A204.1 (cell line): Measurements from ENCODE around the gene ECSIT.
A peak's percentile ranks its signal among the peaks of the same experiment; 100 is the strongest.

ENCODE experiments used
- FAIRE-seq: peaks from 2 replicates; lab custom pipeline; 2012; peaks lifted over from hg19 to GRCh38; lab: Jason Lieb, UNC

The ECSIT gene

GRCh38 chr19:11499890-11500420 lies 29.0 kb downstream of the ECSIT start:
- FAIRE-seq: no peak

- FAIRE-seq: no peak
Measured at GRCh38 chr19:11499220-11499726, 29.7 kb downstream of the ECSIT start.

- FAIRE-seq: peak; percentile 35
Measured at GRCh38 chr19:11496391-11497163, 32.4 kb downstream of the ECSIT start.

GRCh38 chr19:11495885-11496284 lies 33.0 kb downstream of the ECSIT start:
- FAIRE-seq: no peak

GRCh38 chr19:11495481-11495880 lies 33.5 kb downstream of the ECSIT start:
- FAIRE-seq: no peak

- FAIRE-seq: no peak
Measured at GRCh38 chr19:11494634-11495285, 34.2 kb downstream of the ECSIT start.

- FAIRE-seq: no peak
Measured at GRCh38 chr19:11489378-11489777, 39.6 kb downstream of the ECSIT start.

GRCh38 chr19:11486661-11487503 lies 42.1 kb downstream of the ECSIT start:
- no peak for FAIRE-seq

GRCh38 chr19:11485245-11485837 lies 43.6 kb downstream of the ECSIT start:
- FAIRE-seq: no peak

GRCh38 chr19:11483366-11484111 lies 45.4 kb downstream of the ECSIT start:
- FAIRE-seq: no peak

GRCh38 chr19:11482384-11483050 lies 46.4 kb downstream of the ECSIT start:
- no peak for FAIRE-seq

- FAIRE-seq: no peak
Measured at GRCh38 chr19:11481534-11482383, 47.2 kb downstream of the ECSIT start.

- FAIRE-seq: no peak
Measured at GRCh38 chr19:11480715-11481533, 48.0 kb downstream of the ECSIT start, which contains the start of gene ELAVL3. Gene ELAVL3, minus strand, starts transcription at chr19:11481046. Its CDS starts 438 bp downstream, at chr19:11480608.

GRCh38 chr19:11479898-11480714 lies 48.8 kb downstream of the ECSIT start:
- no peak for FAIRE-seq

GRCh38 chr19:11479090-11479897 lies 49.6 kb downstream of the ECSIT start:
- FAIRE-seq: no peak

GRCh38 chr19:11478167-11479089 lies 50.5 kb downstream of the ECSIT start:
- no peak for FAIRE-seq
